ENCODE measurements around the gene ST6GAL1. TPM values are rescaled to one million over a fixed set of nuclear protein-coding genes. Genes with fewer than 3 reads are reported as not detected.

The ST6GAL1 gene
- total and polyA plus RNA-seq, 2 of the 4 experiments (the other 2 are of a cell fraction), result 1.4 to 2.9 TPM

DNA sequence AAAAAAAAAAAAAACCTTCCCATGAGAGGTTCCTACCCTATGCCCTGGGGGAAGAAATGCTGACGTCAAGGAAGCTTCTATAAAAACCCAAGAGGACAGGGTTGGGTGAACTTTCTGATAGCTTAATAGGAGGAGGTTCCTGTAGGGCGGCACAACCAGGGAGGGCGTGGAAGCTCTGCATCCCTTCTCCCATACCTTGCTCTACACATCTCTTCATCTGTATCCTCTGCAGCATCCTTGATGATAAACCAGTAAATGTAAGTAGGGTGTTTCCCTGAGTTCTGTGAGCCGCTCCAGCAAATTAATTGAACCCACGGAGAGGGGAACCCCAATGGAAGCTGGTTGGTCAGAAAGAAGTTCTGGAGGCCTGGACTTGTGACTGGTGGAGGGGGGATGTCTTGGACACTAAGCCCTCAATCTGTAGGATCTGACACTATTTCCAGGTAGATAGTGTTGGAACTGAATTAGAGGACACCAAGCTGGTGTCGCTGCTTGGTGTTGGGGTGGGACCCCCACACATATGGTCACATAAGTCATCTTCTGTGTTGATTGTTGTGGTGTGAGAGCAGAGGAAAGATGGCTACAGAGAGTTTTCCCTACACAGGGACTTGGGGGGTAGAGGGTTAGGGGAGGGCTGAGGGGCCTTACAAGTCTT is 91.5 kb downstream of the ST6GAL1 start:
- H4K8ac ChIP-seq (ENCODE audit: low read depth in 2 of 2, low read length in 2 of 2), result no peak overlapping the region
- no peak overlapping the region for H2BK15ac ChIP-seq (ENCODE audit: low read depth, low read length)
- no peaks in the 10 kb centered on the region for H3K4me1 ChIP-seq (ENCODE audit: control insufficient read depth, insufficient read depth, low read length)
- H4K5ac ChIP-seq (ENCODE audit: low read depth, low read length), result no peak overlapping the region
- no peaks in the 10 kb centered on the region for H3K79me1 ChIP-seq (ENCODE audit: low read depth in 1 of 2, low read length in 2 of 2)
- TF ChIP-seq USF2 (IDR thresholded peaks at IDR 0.05; ENCODE audit: low read depth, low read length), result no peak
- no peak for TF ChIP-seq SMC3 (IDR thresholded peaks at IDR 0.05; ENCODE audit: low read depth, low read length)
- no peak for TF ChIP-seq FOS (IDR thresholded peaks at IDR 0.05; ENCODE audit: low read depth, low read length)
- TF ChIP-seq RAD21 (IDR thresholded peaks at IDR 0.05; ENCODE audit: low read length), result no peak
- no peak for TF ChIP-seq POLR2A (IDR thresholded peaks at IDR 0.05; ENCODE audit: low read depth, low read length)
- no peak for TF ChIP-seq CEBPB (IDR thresholded peaks at IDR 0.05; ENCODE audit: low read depth, low read length)
- no peak for TF ChIP-seq CHD1 (IDR thresholded peaks at IDR 0.05; ENCODE audit: low read depth, low read length)
- no peak for TF ChIP-seq BHLHE40 (IDR thresholded peaks at IDR 0.05; ENCODE audit: low read depth, low read length)
- no peak for TF ChIP-seq RCOR1 (IDR thresholded peaks at IDR 0.05; ENCODE audit: insufficient replicate concordance, low read length)
- no peak for TF ChIP-seq CTCF (conservative IDR thresholded peaks at IDR 0.05; ENCODE audit: low read depth, low read length)
- TF ChIP-seq NFE2L2 (IDR thresholded peaks at IDR 0.05; ENCODE audit: low read depth, low read length), result no peak
- TF ChIP-seq MAZ (IDR thresholded peaks at IDR 0.05; ENCODE audit: borderline replicate concordance, low read depth, low read length), result no peak
- TF ChIP-seq MXI1 (IDR thresholded peaks at IDR 0.05; ENCODE audit: borderline replicate concordance, low read depth, low read length), result no peak
- no peak for TF ChIP-seq RFX5 (IDR thresholded peaks at IDR 0.05; ENCODE audit: low read depth, low read length)
- TF ChIP-seq, protein P1, sequence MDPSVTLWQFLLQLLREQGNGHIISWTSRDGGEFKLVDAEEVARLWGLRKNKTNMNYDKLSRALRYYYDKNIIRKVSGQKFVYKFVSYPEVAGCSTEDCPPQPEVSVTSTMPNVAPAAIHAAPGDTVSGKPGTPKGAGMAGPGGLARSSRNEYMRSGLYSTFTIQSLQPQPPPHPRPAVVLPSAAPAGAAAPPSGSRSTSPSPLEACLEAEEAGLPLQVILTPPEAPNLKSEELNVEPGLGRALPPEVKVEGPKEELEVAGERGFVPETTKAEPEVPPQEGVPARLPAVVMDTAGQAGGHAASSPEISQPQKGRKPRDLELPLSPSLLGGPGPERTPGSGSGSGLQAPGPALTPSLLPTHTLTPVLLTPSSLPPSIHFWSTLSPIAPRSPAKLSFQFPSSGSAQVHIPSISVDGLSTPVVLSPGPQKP (IDR thresholded peaks at IDR 0.05; ENCODE audit: borderline replicate concordance, low read depth, low read length), result no peak
- ChIA-PET CTCF (no interaction called here), POLR2A (ENCODE audit: unreplicated experiment) (no interaction called here)
- no peak overlapping the region for H2AK9ac ChIP-seq (replicated peaks; ENCODE audit: low read depth, low read length, poor library complexity)
- H4K20me1 ChIP-seq (ENCODE audit: insufficient read depth, low read length), result no peaks in the 10 kb centered on the region
- ATAC-seq (ENCODE audit: low read depth) (no peak), DNase-seq (no peak)
- intact Hi-C loops (cut with micrococcal nuclease) (no loop called here), dilution Hi-C loops (cut with HindIII; ENCODE audit: low sequenced_read_pairs, unreplicated experiment) (no loop called here), in situ Hi-C loops (cut with MboI; ENCODE audit: low sequenced_read_pairs) (no loop called here)
- no TSS peak for BruUV-seq (replicated peaks)
- no peak overlapping the region for H3K4ac ChIP-seq (ENCODE audit: low read depth, low read length)
- H3K36me3 ChIP-seq (ENCODE audit: control insufficient read depth, insufficient read depth, low read length), result no peaks in the 10 kb centered on the region
- no peaks in the 10 kb centered on the region for H3K9me3 ChIP-seq (ENCODE audit: control insufficient read depth, insufficient read depth, low read length)
- H3K4me3 ChIP-seq (ENCODE audit: insufficient read depth, low read depth, low read length), result no peak overlapping the region
- no peak overlapping the region for H2BK120ac ChIP-seq (ENCODE audit: low read depth, low read length)
- no peak overlapping the region for H3K23ac ChIP-seq (ENCODE audit: low read depth, low read length)
- no peak overlapping the region for H4K91ac ChIP-seq (ENCODE audit: insufficient read depth, low read depth, low read length)
- WGBS, 2 experiments (ENCODE audit: extremely low coverage in 2 of 2, insufficient read length in 1 of 2), result 100% methylated on average over 1 of the region's 6 CpGs; no CpG with 5 or more reads in 1 of the 2 experiments
- no peak overlapping the region for H3K56ac ChIP-seq (ENCODE audit: extremely low read depth, insufficient read depth, low read length)
- H3K27me3 ChIP-seq (ENCODE audit: control insufficient read depth, insufficient read depth, low read length), result no peaks in the 10 kb centered on the region
- no peak overlapping the region for H3K4me2 ChIP-seq (ENCODE audit: low read depth, low read length)
- no peak overlapping the region for H3K18ac ChIP-seq (ENCODE audit: low read depth, low read length)
- H3K27ac ChIP-seq (ENCODE audit: insufficient read depth, low read length), result no peak overlapping the region
- no peak overlapping the region for H2BK5ac ChIP-seq (ENCODE audit: low read depth, low read length, poor library complexity, severe bottlenecking)
- no peaks in the 10 kb centered on the region for H3K9me1 ChIP-seq (ENCODE audit: insufficient read depth, low read length)
- no peak overlapping the region for H3K9ac ChIP-seq (ENCODE audit: low read depth, low read length)
- no peak overlapping the region for H2AFZ ChIP-seq (replicated peaks; ENCODE audit: low read length, poor library complexity)
- no peak overlapping the region for H2BK20ac ChIP-seq (ENCODE audit: low read depth, low read length)
- H3K14ac ChIP-seq (replicated peaks; ENCODE audit: low read depth, low read length), result no peak overlapping the region
- no peak overlapping the region for H2AK5ac ChIP-seq (ENCODE audit: low read depth, low read length)
